ENCODE measurements around the gene ACTA1. TPM values are rescaled to one million over a fixed set of nuclear protein-coding genes. Genes with fewer than 3 reads are reported as not detected.

ACTA1 gene
- total and polyA plus RNA-seq, 2 of the 13 experiments (the other 11 are each of a cell fraction or from before 2014, with no cell fraction given), result 1.4 to 5.2 TPM

DNA sequence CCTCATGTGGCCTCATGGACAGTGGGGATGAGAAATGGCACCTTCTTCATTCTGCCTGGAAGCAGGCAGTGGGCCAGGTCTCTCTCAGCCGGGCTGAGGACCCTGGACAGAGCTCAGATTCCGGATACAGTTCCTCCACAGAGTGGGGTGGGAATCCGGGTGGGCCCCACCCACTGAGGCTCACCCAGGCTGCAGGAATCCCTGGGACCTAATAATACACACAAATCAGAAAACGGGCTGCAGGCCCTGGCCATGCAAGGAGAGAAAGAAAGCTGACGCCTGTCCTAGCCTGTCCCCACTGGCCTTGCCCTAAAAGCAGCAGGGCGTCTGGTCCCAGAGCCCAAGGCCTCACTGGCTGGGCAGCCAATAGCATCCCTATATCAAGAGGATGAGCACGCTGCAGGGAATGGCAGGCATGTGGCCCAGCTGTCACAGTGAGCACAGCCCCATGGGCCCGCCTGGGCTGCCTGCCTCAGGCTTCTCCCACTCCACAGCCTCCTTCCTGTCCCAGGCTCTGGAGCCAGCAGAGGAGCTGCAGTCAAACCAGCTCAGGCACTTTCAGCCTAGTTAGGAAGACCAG lies 25.3 kb downstream of the ACTA1 start (continued):
- TF ChIP-seq ZSCAN20 (CRISPR knock-in tag; IDR thresholded peaks at IDR 0.05; ENCODE audit: borderline replicate concordance), result no peak
- no peak for TF ChIP-seq HMG20A (CRISPR knock-in tag; IDR thresholded peaks at IDR 0.05; ENCODE audit: borderline replicate concordance)
- peak; percentile 14; the same call in 1 of the 2 replicates for TF ChIP-seq ZNF12 (CRISPR knock-in tag; IDR thresholded peaks at IDR 0.05)
- no peak for TF ChIP-seq ARNTL (CRISPR knock-in tag; IDR thresholded peaks at IDR 0.05)
- no peak for TF ChIP-seq SETDB1 (CRISPR knock-in tag; IDR thresholded peaks at IDR 0.05; ENCODE audit: borderline replicate concordance)
- TF ChIP-seq ETV6 (CRISPR knock-in tag; conservative IDR thresholded peaks at IDR 0.05), result no peak
- no peak for TF ChIP-seq PITX1 (CRISPR knock-in tag; IDR thresholded peaks at IDR 0.05)
- TF ChIP-seq ZFP36 (IDR thresholded peaks at IDR 0.05; ENCODE audit: borderline replicate concordance, low read depth, low read length, partially characterized antibody), result no peak
- TF ChIP-seq, protein P1, sequence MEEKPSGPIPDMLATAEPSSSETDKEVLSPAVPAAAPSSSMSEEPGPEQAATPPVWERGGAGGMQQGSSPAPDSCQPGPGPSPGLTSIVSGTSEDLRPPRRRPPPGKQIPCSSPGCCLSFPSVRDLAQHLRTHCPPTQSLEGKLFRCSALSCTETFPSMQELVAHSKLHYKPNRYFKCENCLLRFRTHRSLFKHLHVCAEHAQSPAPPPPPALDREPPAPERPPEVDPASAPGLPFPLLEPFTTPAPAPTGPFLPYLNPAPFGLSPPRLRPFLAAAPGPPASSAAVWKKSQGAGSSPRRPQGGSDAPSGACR (CRISPR knock-in tag; IDR thresholded peaks at IDR 0.05), result no peak
- TF ChIP-seq, protein P2, sequence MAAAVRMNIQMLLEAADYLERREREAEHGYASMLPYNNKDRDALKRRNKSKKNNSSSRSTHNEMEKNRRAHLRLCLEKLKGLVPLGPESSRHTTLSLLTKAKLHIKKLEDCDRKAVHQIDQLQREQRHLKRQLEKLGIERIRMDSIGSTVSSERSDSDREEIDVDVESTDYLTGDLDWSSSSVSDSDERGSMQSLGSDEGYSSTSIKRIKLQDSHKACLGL (CRISPR knock-in tag; IDR thresholded peaks at IDR 0.05), result no peak
- TF ChIP-seq GABPA (IDR thresholded peaks at IDR 0.05; ENCODE audit: low read depth, low read length), result no peak
- TF ChIP-seq GABPA (CRISPR knock-in tag; IDR thresholded peaks at IDR 0.05; ENCODE audit: low read depth), result no peak
- 0 out of 2 replicates have a peak, but pooled peaks have one; percentile 15 for TF ChIP-seq HOXA3 (CRISPR knock-in tag; IDR thresholded peaks at IDR 0.05)
- peak; percentile 55 for TF ChIP-seq TEAD3 (CRISPR knock-in tag; optimal IDR thresholded peaks at IDR 0.05; ENCODE audit: borderline replicate concordance)
- TF ChIP-seq ZNF34 (CRISPR knock-in tag; IDR thresholded peaks at IDR 0.05; ENCODE audit: borderline replicate concordance), result no peak
- TF ChIP-seq, protein P3, sequence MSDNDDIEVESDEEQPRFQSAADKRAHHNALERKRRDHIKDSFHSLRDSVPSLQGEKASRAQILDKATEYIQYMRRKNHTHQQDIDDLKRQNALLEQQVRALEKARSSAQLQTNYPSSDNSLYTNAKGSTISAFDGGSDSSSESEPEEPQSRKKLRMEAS (IDR thresholded peaks at IDR 0.05), result peak; percentile 38; the same call in 1 of the 2 replicates
- TF ChIP-seq, protein P4, sequence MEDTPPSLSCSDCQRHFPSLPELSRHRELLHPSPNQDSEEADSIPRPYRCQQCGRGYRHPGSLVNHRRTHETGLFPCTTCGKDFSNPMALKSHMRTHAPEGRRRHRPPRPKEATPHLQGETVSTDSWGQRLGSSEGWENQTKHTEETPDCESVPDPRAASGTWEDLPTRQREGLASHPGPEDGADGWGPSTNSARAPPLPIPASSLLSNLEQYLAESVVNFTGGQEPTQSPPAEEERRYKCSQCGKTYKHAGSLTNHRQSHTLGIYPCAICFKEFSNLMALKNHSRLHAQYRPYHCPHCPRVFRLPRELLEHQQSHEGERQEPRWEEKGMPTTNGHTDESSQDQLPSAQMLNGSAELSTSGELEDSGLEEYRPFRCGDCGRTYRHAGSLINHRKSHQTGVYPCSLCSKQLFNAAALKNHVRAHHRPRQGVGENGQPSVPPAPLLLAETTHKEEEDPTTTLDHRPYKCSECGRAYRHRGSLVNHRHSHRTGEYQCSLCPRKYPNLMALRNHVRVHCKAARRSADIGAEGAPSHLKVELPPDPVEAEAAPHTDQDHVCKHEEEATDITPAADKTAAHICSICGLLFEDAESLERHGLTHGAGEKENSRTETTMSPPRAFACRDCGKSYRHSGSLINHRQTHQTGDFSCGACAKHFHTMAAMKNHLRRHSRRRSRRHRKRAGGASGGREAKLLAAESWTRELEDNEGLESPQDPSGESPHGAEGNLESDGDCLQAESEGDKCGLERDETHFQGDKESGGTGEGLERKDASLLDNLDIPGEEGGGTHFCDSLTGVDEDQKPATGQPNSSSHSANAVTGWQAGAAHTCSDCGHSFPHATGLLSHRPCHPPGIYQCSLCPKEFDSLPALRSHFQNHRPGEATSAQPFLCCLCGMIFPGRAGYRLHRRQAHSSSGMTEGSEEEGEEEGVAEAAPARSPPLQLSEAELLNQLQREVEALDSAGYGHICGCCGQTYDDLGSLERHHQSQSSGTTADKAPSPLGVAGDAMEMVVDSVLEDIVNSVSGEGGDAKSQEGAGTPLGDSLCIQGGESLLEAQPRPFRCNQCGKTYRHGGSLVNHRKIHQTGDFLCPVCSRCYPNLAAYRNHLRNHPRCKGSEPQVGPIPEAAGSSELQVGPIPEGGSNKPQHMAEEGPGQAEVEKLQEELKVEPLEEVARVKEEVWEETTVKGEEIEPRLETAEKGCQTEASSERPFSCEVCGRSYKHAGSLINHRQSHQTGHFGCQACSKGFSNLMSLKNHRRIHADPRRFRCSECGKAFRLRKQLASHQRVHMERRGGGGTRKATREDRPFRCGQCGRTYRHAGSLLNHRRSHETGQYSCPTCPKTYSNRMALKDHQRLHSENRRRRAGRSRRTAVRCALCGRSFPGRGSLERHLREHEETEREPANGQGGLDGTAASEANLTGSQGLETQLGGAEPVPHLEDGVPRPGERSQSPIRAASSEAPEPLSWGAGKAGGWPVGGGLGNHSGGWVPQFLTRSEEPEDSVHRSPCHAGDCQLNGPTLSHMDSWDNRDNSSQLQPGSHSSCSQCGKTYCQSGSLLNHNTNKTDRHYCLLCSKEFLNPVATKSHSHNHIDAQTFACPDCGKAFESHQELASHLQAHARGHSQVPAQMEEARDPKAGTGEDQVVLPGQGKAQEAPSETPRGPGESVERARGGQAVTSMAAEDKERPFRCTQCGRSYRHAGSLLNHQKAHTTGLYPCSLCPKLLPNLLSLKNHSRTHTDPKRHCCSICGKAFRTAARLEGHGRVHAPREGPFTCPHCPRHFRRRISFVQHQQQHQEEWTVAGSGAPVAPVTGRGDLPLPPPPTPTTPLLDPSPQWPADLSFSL (CRISPR knock-in tag; IDR thresholded peaks at IDR 0.05), result no peak
- TF ChIP-seq, protein P5, sequence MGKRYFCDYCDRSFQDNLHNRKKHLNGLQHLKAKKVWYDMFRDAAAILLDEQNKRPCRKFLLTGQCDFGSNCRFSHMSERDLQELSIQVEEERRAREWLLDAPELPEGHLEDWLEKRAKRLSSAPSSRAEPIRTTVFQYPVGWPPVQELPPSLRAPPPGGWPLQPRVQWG (CRISPR knock-in tag; IDR thresholded peaks at IDR 0.05; ENCODE audit: borderline replicate concordance, low read depth), result no peak
- no peak for TF ChIP-seq ZNF629 (CRISPR knock-in tag; conservative IDR thresholded peaks at IDR 0.05)
- no peak for TF ChIP-seq ZNF44 (CRISPR knock-in tag; IDR thresholded peaks at IDR 0.05)
